Skeletal muscle tissue (tissue), 4 donors: ENCODE measurements around the gene GLCE. TPM values are rescaled to one million over a fixed set of nuclear protein-coding genes. Genes with fewer than 3 reads are reported as not detected.
"Not testable (repeated sequence)": the region's sequence is repeated elsewhere in the genome, so short reads cannot be mapped to it uniquely, and the experiment has no call there.

Experiments
- H3K27ac ChIP-seq: one replicate; pipeline ENCODE4 v1.7.0; 2013; ENCODE audit warnings: mild to moderate bottlenecking, low read depth, low read length, inconsistent platforms
- H3K27me3 ChIP-seq, 3 donors: one replicate each; pipeline ENCODE4 v1.7.0; 2013; ENCODE audit warnings: low read length in 3 of 3; ENCODE audit not compliant: control insufficient read depth in 3 of 3, insufficient read depth in 3 of 3
- H3K36me3 ChIP-seq, 3 donors: one replicate each; pipeline ENCODE4 v1.7.0; 2013; ENCODE audit warnings: low read length in 3 of 3; ENCODE audit not compliant: control insufficient read depth in 3 of 3, insufficient read depth in 3 of 3
- H3K4me1 ChIP-seq, 3 donors: one replicate each; pipeline ENCODE4 v1.7.0; 2013; ENCODE audit warnings: low read length in 3 of 3, mild to moderate bottlenecking in 3 of 3; ENCODE audit not compliant: control insufficient read depth in 3 of 3, insufficient read depth in 3 of 3
- H3K4me3 ChIP-seq, 3 donors: one replicate each; pipeline ENCODE4 v1.7.0; 2013; ENCODE audit warnings: low read length in 3 of 3
- H3K9ac ChIP-seq, 3 donors: one replicate each; pipeline ENCODE4 v1.7.0; 2013; ENCODE audit warnings: low read length in 3 of 3, mild to moderate bottlenecking in 3 of 3, moderate library complexity in 2 of 3, low read depth in 1 of 3
- H3K9me3 ChIP-seq, 3 donors: one replicate each; pipeline ENCODE4 v1.7.0; 2013; ENCODE audit warnings: low read length in 3 of 3; ENCODE audit not compliant: control insufficient read depth in 3 of 3
- total RNA-seq: library from RNA; depleted of rRNA; stranded (reverse); fragments of >200 nt; gene quantifications from one replicate; pipeline ENCODE4 v1.2.3, GENCODE V29; 2014
- donor health status: Osteomylitis.

The GLCE gene
- total RNA-seq, 1 donor from 2014 or later, result 38.6 TPM

DNA sequence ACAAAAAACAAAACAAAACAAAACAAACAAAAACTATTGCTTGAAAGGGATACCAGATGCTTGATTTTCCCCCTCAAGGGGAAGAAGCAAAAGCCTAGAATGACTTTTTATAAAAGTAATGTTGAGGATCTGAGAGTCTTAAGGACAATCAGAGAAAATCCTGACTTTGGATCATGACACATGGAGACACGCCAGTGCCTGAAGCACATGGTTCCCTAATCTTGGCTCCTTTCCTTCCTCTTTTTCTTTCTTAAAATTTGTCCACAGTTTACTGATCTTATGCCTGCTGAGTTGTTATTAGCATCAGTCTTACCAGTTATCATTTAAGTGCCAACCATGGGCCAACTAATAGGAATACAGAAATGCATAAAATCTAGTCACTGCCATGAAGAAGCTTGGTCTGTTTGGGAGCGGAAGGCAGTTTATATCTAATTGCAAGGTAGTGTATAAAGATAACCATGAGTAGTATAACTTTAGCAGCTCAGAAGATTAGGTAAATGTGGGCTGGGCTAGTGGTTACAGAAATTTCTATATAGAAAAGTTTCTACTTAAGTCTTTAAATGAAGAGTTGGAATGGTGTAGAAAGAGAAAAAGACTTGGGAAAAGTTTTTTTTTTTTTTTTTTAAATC lies 6.9 kb downstream of the GLCE start:
- Histone ChIP-seq H3K36me3 (no peaks in the 10 kb centered on the region), H3K4me1 (peaks cover 0 to under 1% (median 0%) of the 10 kb centered on the region in 3 donors), H3K9ac (no peak overlapping the region), H3K9me3 (no peaks in the 10 kb centered on the region), H3K4me3 (no peak overlapping the region), H3K27ac (no peak overlapping the region), H3K27me3 (no peaks in the 10 kb centered on the region)

DNA sequence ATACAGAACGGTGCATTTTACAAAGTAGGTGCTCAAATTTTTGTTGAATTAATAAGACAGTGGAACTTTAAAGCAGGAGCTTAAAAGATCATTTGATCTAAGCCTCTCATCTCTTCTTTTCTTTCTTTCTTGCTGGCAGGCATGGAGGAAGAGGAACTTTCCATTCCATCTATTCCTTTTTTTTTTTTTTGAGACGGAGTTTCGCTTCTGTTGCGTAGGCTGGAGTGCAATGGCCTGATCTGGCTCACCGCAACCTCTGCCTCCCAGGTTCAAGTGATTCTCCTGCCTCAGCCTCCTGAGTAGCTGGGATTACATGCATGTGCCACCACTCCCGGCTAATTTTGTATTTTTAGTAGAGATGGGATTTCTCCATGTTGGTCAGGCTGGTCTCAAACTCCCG lies 7.9 kb downstream of the GLCE start:
- H3K9ac ChIP-seq, H3K4me3 ChIP-seq: not testable (repeated sequence)

DNA sequence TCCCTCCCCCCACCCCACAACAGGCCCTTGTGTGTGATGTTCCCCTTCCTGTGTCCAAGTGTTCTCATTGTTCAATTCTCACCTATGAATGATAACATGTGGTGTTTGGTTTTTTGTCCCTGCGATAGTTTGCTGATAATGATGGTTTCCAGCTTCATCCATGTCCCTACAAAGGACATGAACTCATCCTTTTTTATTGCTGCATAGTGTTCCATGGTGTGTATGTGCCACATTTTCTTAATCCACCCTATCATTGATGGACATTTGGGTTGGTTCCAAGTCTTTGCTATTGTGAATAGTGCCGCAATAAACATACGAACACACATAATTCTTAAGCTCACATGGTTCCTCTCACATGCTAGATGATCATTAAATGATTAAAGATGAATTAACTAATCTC lies 9.1 kb downstream of the GLCE start:
- not testable (repeated sequence) for H3K27ac ChIP-seq, H3K36me3 ChIP-seq, H3K4me3 ChIP-seq, H3K4me1 ChIP-seq, H3K9ac ChIP-seq, H3K9me3 ChIP-seq, H3K27me3 ChIP-seq

More for the DNA sequence above, 7.9 kb downstream of the GLCE start:
- not testable (repeated sequence) for H3K4me1 ChIP-seq, H3K27me3 ChIP-seq, H3K36me3 ChIP-seq, H3K9me3 ChIP-seq, H3K27ac ChIP-seq

DNA sequence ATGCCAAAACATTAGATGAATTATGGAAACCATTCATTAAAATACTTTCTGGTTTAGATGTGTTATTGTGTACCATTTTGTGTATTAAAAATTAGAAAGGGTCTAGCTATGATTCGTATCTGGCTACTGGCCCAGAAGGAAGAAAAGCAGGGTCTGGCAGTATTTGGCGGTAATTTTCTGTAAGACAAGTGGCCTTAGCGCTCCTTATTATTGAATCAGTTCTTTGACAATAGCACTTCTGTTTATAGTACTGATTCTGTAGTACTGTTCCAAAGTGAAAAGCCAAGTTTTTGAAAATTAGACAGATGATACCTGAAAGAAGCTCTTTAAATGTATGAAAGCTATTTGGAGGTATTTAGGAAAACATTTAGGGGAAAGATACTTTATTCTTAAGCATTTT lies 10.2 kb downstream of the GLCE start:
- no peak overlapping the region for H3K9ac ChIP-seq
- no peaks in the 10 kb centered on the region for H3K4me1 ChIP-seq
- no peaks in the 10 kb centered on the region for H3K9me3 ChIP-seq
- no peaks in the 10 kb centered on the region for H3K27me3 ChIP-seq
- no peak overlapping the region for H3K27ac ChIP-seq
- no peak overlapping the region for H3K4me3 ChIP-seq
- no peaks in the 10 kb centered on the region for H3K36me3 ChIP-seq

DNA sequence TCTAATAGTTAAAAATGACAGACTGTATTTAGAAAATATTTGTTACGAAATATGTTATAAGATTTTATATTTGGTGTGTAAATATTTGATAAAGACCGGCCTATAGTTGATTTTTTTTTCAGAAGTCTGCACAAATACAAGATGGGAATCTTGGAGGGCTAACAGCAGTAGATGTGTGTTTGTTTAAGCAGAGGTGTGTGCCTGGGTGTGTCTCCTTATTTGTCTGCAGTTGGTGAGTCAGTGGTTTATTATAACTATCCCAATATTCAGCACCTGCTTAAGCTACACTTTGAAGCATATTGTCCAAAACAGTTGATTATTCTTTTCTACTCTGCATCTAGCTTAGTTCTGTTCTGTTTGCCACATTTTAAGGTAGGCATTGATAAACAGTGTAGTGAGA lies 12.4 kb downstream of the GLCE start:
- no peak overlapping the region for H3K4me3 ChIP-seq
- H3K27ac ChIP-seq, result no peak overlapping the region
- no peaks in the 10 kb centered on the region for H3K36me3 ChIP-seq
- H3K27me3 ChIP-seq, result no peaks in the 10 kb centered on the region
- H3K4me1 ChIP-seq, result no peaks in the 10 kb centered on the region
- no peaks in the 10 kb centered on the region for H3K9me3 ChIP-seq
- no peak overlapping the region for H3K9ac ChIP-seq

DNA sequence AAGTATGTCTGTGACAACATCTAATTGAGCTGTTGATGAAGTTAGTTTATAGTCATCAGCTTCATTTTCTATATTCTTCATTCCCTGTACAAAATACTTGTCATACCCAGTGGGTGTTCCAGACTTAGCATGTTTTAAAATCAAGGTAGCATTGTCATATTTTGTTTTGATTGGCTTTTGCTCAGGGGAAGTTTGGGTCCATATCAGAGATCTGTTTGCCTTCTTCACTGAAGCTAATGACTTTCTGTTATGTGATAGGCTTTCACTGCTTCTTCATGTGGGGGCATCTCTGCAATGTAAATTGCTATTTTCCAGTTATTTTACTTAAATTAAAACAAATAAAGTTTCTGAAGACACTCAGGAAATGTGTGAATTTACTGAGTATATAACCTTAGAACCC lies 15.1 kb downstream of the GLCE start:
- H3K27me3 ChIP-seq, result no peaks in the 10 kb centered on the region
- H3K9me3 ChIP-seq, result no peaks in the 10 kb centered on the region
- no peak overlapping the region for H3K27ac ChIP-seq
- no peaks in the 10 kb centered on the region for H3K4me1 ChIP-seq
- H3K4me3 ChIP-seq, result no peak overlapping the region
- no peak overlapping the region for H3K9ac ChIP-seq
- H3K36me3 ChIP-seq, result no peaks in the 10 kb centered on the region

DNA sequence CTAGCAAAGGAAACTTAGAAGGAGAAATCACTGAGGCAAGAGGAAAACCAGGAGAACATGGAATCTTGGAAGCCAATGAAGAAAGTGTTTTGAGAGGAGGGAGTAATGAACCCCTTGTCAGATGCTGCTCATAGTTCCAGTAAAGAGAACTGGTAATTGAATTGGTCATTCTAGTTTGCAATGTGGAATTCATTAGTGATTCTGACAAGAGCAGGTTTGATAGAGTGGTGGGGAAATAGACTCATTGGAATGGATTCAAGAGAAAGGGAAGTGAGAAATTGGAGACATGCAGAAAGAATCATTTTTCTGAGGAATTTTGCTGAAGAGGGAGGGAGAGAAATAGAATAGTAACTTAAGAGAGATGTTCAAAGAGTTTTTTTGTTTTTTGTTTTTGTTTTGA lies 21.0 kb downstream of the GLCE start:
- H3K9me3 ChIP-seq, result no peaks in the 10 kb centered on the region
- no peaks in the 10 kb centered on the region for H3K27me3 ChIP-seq
- no peaks in the 10 kb centered on the region for H3K4me1 ChIP-seq
- no peak overlapping the region for H3K9ac ChIP-seq
- no peak overlapping the region for H3K4me3 ChIP-seq
- no peak overlapping the region for H3K27ac ChIP-seq
- no peaks in the 10 kb centered on the region for H3K36me3 ChIP-seq

DNA sequence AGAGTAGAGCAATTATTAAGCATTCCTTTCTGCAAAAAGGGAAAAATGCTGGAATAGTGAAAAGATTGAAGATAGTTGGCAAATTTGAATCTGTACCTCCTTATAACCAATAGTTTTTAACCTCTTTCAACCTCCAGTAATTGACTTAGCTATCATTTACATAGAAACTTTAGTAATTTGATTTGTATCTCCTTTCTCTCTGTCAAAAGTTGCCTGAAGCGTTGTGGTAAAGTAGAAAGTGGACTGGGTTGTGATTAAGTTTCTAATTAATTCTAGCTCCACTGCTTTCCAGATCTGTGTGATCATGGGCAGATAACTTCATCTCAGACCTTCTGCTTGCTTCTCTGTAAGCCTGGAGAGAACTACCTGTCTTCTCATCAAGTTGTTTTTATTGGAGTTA lies 24.8 kb downstream of the GLCE start:
- no peaks in the 10 kb centered on the region for H3K9me3 ChIP-seq
- no peak overlapping the region for H3K9ac ChIP-seq
- H3K4me1 ChIP-seq, result no peaks in the 10 kb centered on the region
- no peaks in the 10 kb centered on the region for H3K27me3 ChIP-seq
- H3K27ac ChIP-seq, result no peak overlapping the region
- H3K36me3 ChIP-seq, result no peaks in the 10 kb centered on the region
- H3K4me3 ChIP-seq, result no peak overlapping the region

DNA sequence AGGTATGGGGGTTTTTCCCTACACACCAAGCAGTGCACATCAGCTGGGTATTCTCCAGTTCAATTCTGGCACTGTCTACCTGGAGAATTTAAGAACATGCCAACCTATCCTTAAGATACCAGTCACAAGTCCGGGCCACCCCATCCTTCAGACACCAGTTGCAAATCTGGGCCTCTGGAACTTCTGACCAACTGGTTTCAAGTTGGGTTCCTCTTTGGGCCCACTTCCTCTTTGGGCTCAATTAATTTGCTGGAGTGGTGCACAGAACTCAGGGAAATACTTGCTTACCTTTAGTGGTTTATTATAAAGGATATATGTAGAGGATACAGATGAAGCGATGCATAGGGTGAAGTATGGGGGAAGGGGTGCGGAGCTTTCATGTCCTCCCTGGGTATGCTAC lies 25.3 kb downstream of the GLCE start:
- no peak overlapping the region for H3K4me3 ChIP-seq
- H3K9me3 ChIP-seq, result no peaks in the 10 kb centered on the region
- no peaks in the 10 kb centered on the region for H3K36me3 ChIP-seq
- H3K27ac ChIP-seq, result no peak overlapping the region
- H3K27me3 ChIP-seq, result no peaks in the 10 kb centered on the region
- H3K9ac ChIP-seq, result no peak overlapping the region
- no peaks in the 10 kb centered on the region for H3K4me1 ChIP-seq

DNA sequence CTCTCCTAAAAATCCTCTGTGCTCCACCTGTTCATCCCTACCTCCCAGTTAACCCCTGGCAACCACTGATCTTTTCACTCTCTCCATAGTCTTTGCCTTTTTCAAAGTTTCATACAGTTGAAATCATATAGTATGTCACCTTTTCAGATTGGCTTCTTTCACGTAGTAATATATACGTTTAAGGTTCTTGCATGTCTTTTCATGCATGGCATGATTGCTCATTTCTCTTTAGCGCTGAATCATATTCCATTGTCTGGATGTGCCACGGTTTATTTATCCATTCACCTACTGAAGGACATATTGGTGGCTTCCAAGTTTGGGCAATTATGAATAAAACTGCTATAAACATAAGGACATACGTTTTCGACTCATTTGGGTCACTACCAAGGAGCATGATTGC lies 28.7 kb downstream of the GLCE start:
- no peak overlapping the region for H3K27ac ChIP-seq
- no peak overlapping the region for H3K4me3 ChIP-seq
- H3K9ac ChIP-seq, result no peak overlapping the region
- peaks cover 4 to 16% (median 14%) of the 10 kb centered on the region in 3 donors for H3K4me1 ChIP-seq
- H3K36me3 ChIP-seq, result no peaks in the 10 kb centered on the region
- H3K27me3 ChIP-seq, result no peaks in the 10 kb centered on the region
- no peaks in the 10 kb centered on the region for H3K9me3 ChIP-seq

DNA sequence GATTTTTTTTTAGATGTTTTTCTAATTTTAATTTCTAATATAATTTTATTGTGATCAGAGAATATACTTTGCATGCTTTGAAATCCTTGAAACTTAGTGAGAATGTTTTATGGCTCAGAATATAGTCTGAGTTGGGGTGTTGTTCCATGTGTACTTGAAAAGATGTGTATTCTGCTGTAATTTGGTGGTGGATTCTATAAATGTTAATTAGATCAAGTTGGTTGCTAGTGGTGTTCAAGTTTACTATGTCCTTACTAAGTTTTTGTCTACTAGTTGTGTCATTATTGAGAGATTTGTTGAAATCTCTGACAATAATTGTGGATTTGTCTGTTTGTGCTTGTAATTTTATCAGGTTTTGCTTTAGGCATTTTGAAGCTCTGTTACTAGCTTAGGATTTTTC lies 29.7 kb downstream of the GLCE start:
- Histone ChIP-seq H3K27me3 (no peaks in the 10 kb centered on the region), H3K27ac (no peak overlapping the region), H3K4me3 (no peak overlapping the region), H3K9me3 (no peaks in the 10 kb centered on the region), H3K9ac (no peak overlapping the region), H3K4me1 (peaks cover 14 to 22% (median 21%) of the 10 kb centered on the region in 3 donors), H3K36me3 (no peaks in the 10 kb centered on the region)
